Kidney (tissue), 14 donors: Measurements from ENCODE around the gene PCDHA1. TPM values are rescaled to one million over a fixed set of nuclear protein-coding genes. Genes with fewer than 3 reads are reported as not detected.
"Not testable (repeated sequence)": the region's sequence is repeated elsewhere in the genome, so short reads cannot be mapped to it uniquely, and the experiment has no call there.

Source experiments
- DNase-seq, 5 donors: peaks; one replicate each; pipeline ENCODE4 v3.0.0-alpha.2; 2013 to 2020
- FAIRE-seq: peaks from 2 replicates; lab custom pipeline; 2012; peaks lifted over from hg19 to GRCh38; lab: Jason Lieb, UNC
- H3K27ac ChIP-seq, 2 donors: one replicate each; pipeline ENCODE4 v1.7.0; 2013; ENCODE audit warnings: low read depth in 2 of 2, low read length in 2 of 2, inconsistent platforms in 1 of 2
- H3K27me3 ChIP-seq: one replicate; pipeline ENCODE4 v1.7.1; 2013; ENCODE audit warnings: low read length, inconsistent platforms; ENCODE audit not compliant: control insufficient read depth, insufficient read depth
- H3K36me3 ChIP-seq, 3 donors: one replicate each; pipeline versions ENCODE4 v1.7.0 to v1.7.1; 2013; ENCODE audit warnings: low read length in 3 of 3, control low read depth in 1 of 3, inconsistent platforms in 1 of 3; ENCODE audit not compliant: insufficient read depth in 3 of 3, control insufficient read depth in 2 of 3
- H3K4me1 ChIP-seq, 3 donors: one replicate each; pipeline versions ENCODE4 v1.7.0 to v1.7.1; 2013; ENCODE audit warnings: low read length in 3 of 3, inconsistent platforms in 1 of 3, low read depth in 1 of 3; ENCODE audit not compliant: control insufficient read depth in 2 of 3, insufficient read depth in 2 of 3
- H3K4me3 ChIP-seq, 3 donors: one replicate each; pipeline versions ENCODE4 v1.7.0 to v1.8.1; 2013; ENCODE audit warnings: low read length in 3 of 3, control low read depth in 1 of 3, inconsistent platforms in 1 of 3
- H3K9ac ChIP-seq, 3 donors: one replicate each; pipeline versions ENCODE4 v1.7.0 to v1.7.1; 2013; ENCODE audit warnings: low read length in 3 of 3, control low read depth in 1 of 3, inconsistent platforms in 1 of 3
- H3K9me3 ChIP-seq, 3 donors: one replicate each; pipeline versions ENCODE4 v1.7.0 to v1.7.1; 2013; ENCODE audit warnings: low read length in 3 of 3, control low read depth in 1 of 3, inconsistent platforms in 1 of 3; ENCODE audit not compliant: control insufficient read depth in 2 of 3, insufficient read depth in 1 of 3
- CTCF ChIP-seq: IDR thresholded peaks from 3 replicates; pipeline ENCODE4 v1.5.1; 2012; ENCODE audit warnings: mild to moderate bottlenecking, moderate library complexity, borderline replicate concordance; ENCODE audit not compliant: insufficient read depth; ENCODE audit errors: extremely low read depth
- intact Hi-C: fragments of 100-400 bp; cut with DNase I; formaldehyde crosslinking; loops from one replicate; pipeline ENCODE4 v1.11.1; 2022
- polyA plus RNA-seq: library from polyadenylated mRNA; stranded (reverse); fragments of 350-450 nt; fragmentation: Illumina TruSeq; extraction: RNeasy Lipid Tissue Mini Kit (QIAGEN cat#74804); gene quantifications from one replicate; pipeline ENCODE4 v1.2.3, GENCODE V29; 2014; ENCODE audit warnings: low read depth, low replicate concordance; ENCODE audit not compliant: insufficient read depth
- total RNA-seq: library from RNA; stranded (reverse); fragmentation: NEBNext Ultra II Directional; extraction: Animal tissue kit (Norgen Biotek cat#: 25700); gene quantifications from one replicate; pipeline ENCODE4 v1.2.1, GENCODE V29; 2021
- donor health status: control.
- donor health status: control.
- donor health status: control.
- donor health status: control.
- donor health status: control.
- donor health status: DM: yes; HTN: yes; CAD: no.
- donor health status: Normal renal cell carcinoma (clear cell type).

Gene PCDHA1
- total and polyA plus RNA-seq, 2 donors from 2014 or later = 0.13 TPM; not detected in 1

- Histone ChIP-seq H3K27me3 (no peaks in the 10 kb centered on the region), H3K9me3 (peaks cover 0 to 14% (median 10%) of the 10 kb centered on the region in 3 donors), H3K4me3 (no peak overlapping the region), H3K36me3 (no peaks in the 10 kb centered on the region), H3K9ac (no peak overlapping the region), H3K27ac (no peak overlapping the region), H3K4me1 (no peaks in the 10 kb centered on the region)
- no peak for TF ChIP-seq CTCF
- no peak for FAIRE-seq
- DNase-seq = peak in 1 of 5 donors; percentile 70
- intact Hi-C loops = no loop called here
Observed at GRCh38 chr5:140835622-140836510, 49.9 kb downstream of the PCDHA1 start.

- Histone ChIP-seq H3K4me3 (no peak within 1 kb of the TSS), H3K36me3 (no peaks in the 10 kb centered on the region), H3K9me3 (peaks cover 0 to 11% (median 2%) of the 10 kb centered on the region in 3 donors), H3K27me3 (no peaks in the 10 kb centered on the region), H3K9ac (no peak within 1 kb of the TSS), H3K4me1 (no peaks in the 10 kb centered on the region), H3K27ac (no peak within 1 kb of the TSS)
- no peak for DNase-seq
- TF ChIP-seq CTCF = peak; percentile 25
- FAIRE-seq = no peak
- intact Hi-C loops = no loop called here
Observed at GRCh38 chr5:140840978-140841962, 55.3 kb downstream of the PCDHA1 start, which contains the start of gene PCDHA8. TSS of gene PCDHA8 (plus strand) at chr5:140841187. CDS start at chr5:140841322, 135 bp downstream.

GRCh38 chr5:140842798-140843733 is 57.1 kb downstream of the PCDHA1 start:
- Histone ChIP-seq H3K27me3 (no peaks in the 10 kb centered on the region), H3K4me1 (no peaks in the 10 kb centered on the region), H3K27ac (no peak overlapping the region), H3K4me3 (no peak overlapping the region), H3K9me3 (peaks cover 0 to 9% (median 2%) of the 10 kb centered on the region in 3 donors), H3K36me3 (no peaks in the 10 kb centered on the region), H3K9ac (no peak overlapping the region)
- DNase-seq = no peak
- FAIRE-seq = no peak
- TF ChIP-seq CTCF = no peak
- intact Hi-C loops = no loop called here

GRCh38 chr5:140848139-140849102 is 62.5 kb downstream of the PCDHA1 start, which contains the start of gene PCDHA9:
TSS of gene PCDHA9 (plus strand) at chr5:140848382. CDS start at chr5:140848496, 114 bp downstream.
- H3K27me3 ChIP-seq, H3K9me3 ChIP-seq, FAIRE-seq, H3K4me1 ChIP-seq, H3K9ac ChIP-seq, intact Hi-C loops, H3K36me3 ChIP-seq, DNase-seq, H3K4me3 ChIP-seq, H3K27ac ChIP-seq: not testable (repeated sequence)
